HepG2 (cell line): Measurements from ENCODE around the gene LAMB4. TPM values are rescaled to one million over a fixed set of nuclear protein-coding genes. Genes with fewer than 3 reads are reported as not detected.

ENCODE experiments used
- ATAC-seq: fragments of 200-7000 bp; cut with Tn5 transposase; 3 replicates; pipeline ENCODE4 v1.9.1; 2020; ENCODE audit warnings: mild to moderate bottlenecking, moderate library complexity
- BruUV-seq: library from RNA; stranded (reverse); fragments of 400-500 nt; replicated peaks from 2 replicates; lab custom pipeline; 2021; lab: Mats Ljungman, UMichigan
- CTCF ChIA-PET: fragments of 300-600 bp; formaldehyde crosslinking; extraction: SDS; loops from one replicate; lab custom pipeline; 2021; ENCODE audit warnings: low total read pairs, inconsistent platforms, low intra/inter-chr PET ratio; lab: Yijun Ruan, JAX
- POLR2A ChIA-PET: fragments of 350-600 bp; sonication (Branson Sonifier 250); formaldehyde crosslinking; loops from one replicate; lab custom pipeline; 2020; ENCODE audit warnings: antibody characterized with exemption, inconsistent platforms; lab: Yijun Ruan, JAX
- DNase-seq: peaks from one replicate; pipeline ENCODE4 v3.0.0-alpha.2; 2015; ENCODE audit warnings: low spot score
- FAIRE-seq: peaks from 3 replicates; lab custom pipeline; 2011; peaks lifted over from hg19 to GRCh38; lab: Jason Lieb, UNC
- H2AFZ ChIP-seq: one replicate; pipeline ENCODE4 v1.6.1; 2011; ENCODE audit warnings: low read length, inconsistent platforms
- H3K27ac ChIP-seq: fragments of 300-600 bp; 3 replicates; pipeline ENCODE4 v1.8.0; 2011; ENCODE audit warnings: mixed run types, mild to moderate bottlenecking, mixed read lengths, low read length, inconsistent platforms; ENCODE audit not compliant: insufficient read depth; ENCODE audit errors: extremely low read length
- H3K27me3 ChIP-seq, 2 experiments: fragments of 200-600 bp in 1 of 2; 2 replicates in 1 of 2; 3 replicates in 1 of 2; pipeline versions ENCODE4 v1.6.0 to v1.8.0; 2011; ENCODE audit warnings: low read length in 2 of 2, mild to moderate bottlenecking in 2 of 2, moderate library complexity in 2 of 2, inconsistent platforms in 1 of 2; ENCODE audit not compliant: insufficient read depth in 2 of 2, control insufficient read depth in 1 of 2
- H3K36me3 ChIP-seq, 2 experiments: fragments of 200-600 bp in 1 of 2; replicated peaks in 1 of 2; 2 replicates in 1 of 2; 3 replicates in 1 of 2; pipeline versions ENCODE4 v1.5.1 to v1.8.0; 2011; ENCODE audit warnings: low read length in 2 of 2, inconsistent platforms in 1 of 2; ENCODE audit not compliant: insufficient read depth in 2 of 2, control insufficient read depth in 1 of 2
- H3K4me1 ChIP-seq: 2 replicates; pipeline ENCODE4 v1.5.1; 2012; ENCODE audit warnings: low read length, inconsistent platforms; ENCODE audit not compliant: insufficient read depth
- H3K4me2 ChIP-seq: 2 replicates; pipeline ENCODE4 v1.6.0; 2011; ENCODE audit warnings: low read depth, low read length, inconsistent platforms
- H3K4me3 ChIP-seq, 3 experiments: fragments of 200-600 bp in 1 of 3; sonication (generic), shearing (Covaris generic) in 1 of 3; replicated peaks in 1 of 3; 2 replicates each; pipeline ENCODE4 v1.5.1; 2011 to 2016; ENCODE audit warnings: low read length in 3 of 3, inconsistent platforms in 2 of 3, low read depth in 2 of 3, mild to moderate bottlenecking in 2 of 3, control low read depth in 1 of 3, mixed read lengths in 1 of 3; ENCODE audit not compliant: insufficient read depth in 1 of 3
- H3K79me2 ChIP-seq: one replicate; pipeline ENCODE4 v1.6.1; 2011; ENCODE audit warnings: low read length, inconsistent platforms; ENCODE audit not compliant: insufficient read depth
- H3K9ac ChIP-seq: 2 replicates; pipeline ENCODE4 v1.6.0; 2011; ENCODE audit warnings: mild to moderate bottlenecking, low read depth, low read length, inconsistent platforms; ENCODE audit not compliant: insufficient read depth
- H3K9me3 ChIP-seq: 2 replicates; pipeline ENCODE4 v1.5.1; 2012; ENCODE audit warnings: mild to moderate bottlenecking, low read length
- H4K20me1 ChIP-seq: 2 replicates; pipeline ENCODE4 v1.6.0; 2011; ENCODE audit warnings: inconsistent platforms, mild to moderate bottlenecking, low read length, moderate library complexity; ENCODE audit not compliant: insufficient read depth
- CBX5 ChIP-seq: sonication (generic); formaldehyde crosslinking; IDR thresholded peaks from 2 replicates; pipeline ENCODE4 v1.4.0; 2020; ENCODE audit warnings: missing genetic modification reagents, borderline replicate concordance
- ELF1 ChIP-seq: sonication (generic); formaldehyde crosslinking; IDR thresholded peaks from 2 replicates; pipeline ENCODE4 v1.4.0; 2020; ENCODE audit warnings: missing genetic modification reagents
- HNF4A ChIP-seq: sonication (generic); formaldehyde crosslinking; IDR thresholded peaks from 2 replicates; pipeline ENCODE4 v1.4.0; 2020; ENCODE audit warnings: missing genetic modification reagents
- HOXD1 ChIP-seq: sonication (generic); formaldehyde crosslinking; IDR thresholded peaks from 2 replicates; pipeline ENCODE4 v1.5.0; 2020; ENCODE audit warnings: missing genetic modification reagents
- IRF2 ChIP-seq: IDR thresholded peaks from 2 replicates; pipeline ENCODE4 v1.6.1; 2018; ENCODE audit warnings: missing genetic modification reagents, missing compliant biosample characterization
- JUNB ChIP-seq: sonication (generic); formaldehyde crosslinking; IDR thresholded peaks from 2 replicates; pipeline ENCODE4 v1.8.0; 2022; ENCODE audit warnings: missing genetic modification reagents, mild to moderate bottlenecking, borderline replicate concordance
- KAT8 ChIP-seq: IDR thresholded peaks from 2 replicates; pipeline ENCODE4 v1.6.1; 2016; ENCODE audit warnings: missing genetic modification reagents, missing compliant biosample characterization
- KDM2A ChIP-seq: sonication (generic); formaldehyde crosslinking; IDR thresholded peaks from 2 replicates; pipeline ENCODE4 v1.4.0; 2020; ENCODE audit warnings: low read depth, missing genetic modification reagents, borderline replicate concordance
- KLF6 ChIP-seq: IDR thresholded peaks from 2 replicates; pipeline ENCODE4 v1.8.0; 2016; ENCODE audit warnings: missing biosample characterization, missing genetic modification reagents
- MAF1 ChIP-seq: sonication (generic); formaldehyde crosslinking; IDR thresholded peaks from 2 replicates; pipeline ENCODE4 v1.5.0; 2020; ENCODE audit warnings: missing genetic modification reagents, borderline replicate concordance
- PRPF4 ChIP-seq: fragments of 200-400 bp; formaldehyde crosslinking; IDR thresholded peaks from 2 replicates; pipeline ENCODE4 v1.6.1; 2016; ENCODE audit warnings: low read length, low read depth; ENCODE audit not compliant: poor library complexity, severe bottlenecking
- RORA ChIP-seq: sonication (generic); formaldehyde crosslinking; IDR thresholded peaks from 2 replicates; pipeline ENCODE4 v1.5.0; 2020; ENCODE audit warnings: mild to moderate bottlenecking, missing genetic modification reagents, moderate library complexity
- TOPORS ChIP-seq: sonication (generic); formaldehyde crosslinking; IDR thresholded peaks from 2 replicates; pipeline ENCODE4 v1.8.0; 2023; ENCODE audit warnings: mild to moderate bottlenecking, missing genetic modification reagents
- XRCC5 ChIP-seq: fragments of 200-400 bp; formaldehyde crosslinking; optimal IDR thresholded peaks from 2 replicates; pipeline ENCODE3; 2017; ENCODE audit warnings: mild to moderate bottlenecking, low read length
- ZFAT ChIP-seq: sonication (generic); formaldehyde crosslinking; conservative IDR thresholded peaks from 2 replicates; pipeline ENCODE4 v1.8.1; 2023; ENCODE audit warnings: missing genetic modification reagents, inconsistent platforms
- ZFY ChIP-seq: sonication (generic); formaldehyde crosslinking; IDR thresholded peaks from 2 replicates; pipeline ENCODE4 v1.4.0; 2020; ENCODE audit warnings: missing genetic modification reagents
- ZNF562 ChIP-seq: sonication (generic); formaldehyde crosslinking; IDR thresholded peaks from 2 replicates; pipeline ENCODE4 v1.8.0; 2022; ENCODE audit warnings: missing genetic modification reagents, borderline replicate concordance
- WGBS: methylation state at CpG from one replicate; pipeline ENCODE4 v1.1.6; 2017; ENCODE audit warnings: low lambda C conversion rate; 5-methylcytosine and 5-hydroxymethylcytosine counted together
- in situ Hi-C: cut with HindIII; loops from 2 replicates; pipeline ENCODE4 v1.10.0; 2017; ENCODE audit warnings: low pct_unique_long_range_greater_than_20kb; ENCODE audit not compliant: extremely low pct_ligation_motif_present
- intact Hi-C: fragments of 100-400 bp; cut with micrococcal nuclease; formaldehyde crosslinking; loops from one replicate; pipeline ENCODE4 v1.10.0; 2022; ENCODE audit not compliant: unreplicated experiment
- polyA plus RNA-seq, 8 experiments: library from polyadenylated mRNA; depleted of rRNA in 3 of 8; stranded (reverse) in 7 of 8; unstranded in 1 of 8; fragments of >200 nt; fragmentation: Illumina TruSeq in 4 of 8; extraction: Trizol in 4 of 8; gene quantifications; 2 replicates each; pipeline versions ENCODE4 v1.2.1 to v1.2.3, GENCODE V29; 2011 to 2016; ENCODE audit warnings: low read depth in 4 of 8, missing spikeins in 1 of 8, mixed read lengths in 1 of 8; ENCODE audit not compliant: insufficient read depth in 1 of 8
- total RNA-seq, 5 experiments: library from RNA; depleted of rRNA; stranded (reverse); fragments of >200 nt; fragmentation: Illumina TruSeq; extraction: Trizol; gene quantifications; 2 replicates each; pipeline ENCODE4 v1.2.3, GENCODE V29; 2016; ENCODE audit warnings: low read depth in 1 of 5
- TF ChIP-seq, protein P1 (sequence below): sonication (generic); formaldehyde crosslinking; IDR thresholded peaks from 2 replicates; pipeline ENCODE4 v1.4.0; 2020; ENCODE audit warnings: missing genetic modification reagents
- TF ChIP-seq, protein P2 (sequence below): fragments of 450-650 bp; IDR thresholded peaks from 2 replicates; pipeline ENCODE4 v1.6.1; 2017

Gene LAMB4
- total and polyA plus RNA-seq, 2 of the 13 experiments (the other 11 are each of a cell fraction or from before 2014, with no cell fraction given), result 0.05 TPM; not detected in 1

DNA sequence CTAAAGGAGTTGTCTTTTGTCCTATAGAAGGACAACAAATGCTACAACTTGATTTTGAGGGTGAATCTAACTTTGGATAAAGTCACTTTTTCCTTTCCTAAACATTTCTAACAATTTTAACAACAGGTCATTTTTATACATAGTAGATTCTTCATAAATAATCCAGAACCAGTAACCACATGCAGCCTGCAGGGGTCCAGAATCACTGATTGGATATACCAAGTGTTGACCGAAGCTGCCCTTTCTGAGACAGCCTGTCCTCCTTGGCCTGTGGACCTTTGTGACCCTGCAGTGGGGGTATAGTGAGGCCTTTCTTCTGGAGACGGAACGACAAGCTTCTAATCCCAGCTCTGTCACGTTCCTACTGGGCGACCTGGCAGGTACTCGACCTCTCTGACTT is 34.8 kb upstream of the LAMB4 start:
- BruUV-seq, result no TSS peak
- intact Hi-C loops (no loop called here), in situ Hi-C loops (no loop called here)
- POLR2A ChIA-PET, result no interaction called here
- Histone ChIP-seq H3K4me1 (no peaks in the 10 kb centered on the region), H3K27ac (no peak overlapping the region), H3K4me3 (no peak overlapping the region), H3K9ac (no peak overlapping the region), H3K9me3 (no peaks in the 10 kb centered on the region), H3K36me3 (no peaks in the 10 kb centered on the region), H3K27me3 (no peaks in the 10 kb centered on the region), H2AFZ (no peak overlapping the region)
- peak; percentile 46; the same call in 2 of the 3 replicates for ATAC-seq
- CTCF ChIA-PET, result no interaction called here
- TF ChIP-seq ZNF562 (CRISPR knock-in tag) (no peak), CBX5 (CRISPR knock-in tag) (no peak), IRF2 (CRISPR knock-in tag) (no peak), ZFY (CRISPR knock-in tag) (no peak)
- TF ChIP-seq, protein P1, sequence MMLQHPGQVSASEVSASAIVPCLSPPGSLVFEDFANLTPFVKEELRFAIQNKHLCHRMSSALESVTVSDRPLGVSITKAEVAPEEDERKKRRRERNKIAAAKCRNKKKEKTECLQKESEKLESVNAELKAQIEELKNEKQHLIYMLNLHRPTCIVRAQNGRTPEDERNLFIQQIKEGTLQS (CRISPR knock-in tag), result no peak
- TF ChIP-seq, all 625 proteins: peak for 0
- DNase-seq (no peak), FAIRE-seq (no peak)
- Histone ChIP-seq H3K4me2 (no peak overlapping the region), H3K79me2 (no peaks in the 10 kb centered on the region), H4K20me1 (no peaks in the 10 kb centered on the region)
- WGBS, result 35% methylated on average over 6 of the region's 6 CpGs

DNA sequence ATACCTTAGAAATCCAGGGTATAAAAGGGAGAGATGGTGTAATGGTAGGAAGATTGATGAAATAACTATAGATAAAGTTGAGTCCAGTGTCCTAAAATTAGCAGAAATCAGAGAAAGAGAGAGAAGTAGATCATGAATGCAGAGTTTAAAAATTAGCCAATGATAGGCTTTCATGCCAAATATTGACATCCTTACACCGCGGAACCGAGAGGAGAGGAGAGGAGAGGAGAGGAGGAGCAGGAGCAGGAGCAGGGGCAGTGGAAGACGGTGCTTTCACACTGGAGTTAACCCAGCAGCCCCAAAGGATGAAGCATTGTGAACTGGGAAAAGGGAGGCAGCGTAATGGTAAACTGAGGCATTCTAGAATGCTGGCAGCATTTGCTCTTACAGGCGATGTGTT is 34.2 kb upstream of the LAMB4 start:
- Histone ChIP-seq H3K9ac (no peak overlapping the region), H3K4me1 (no peaks in the 10 kb centered on the region), H3K4me3 (no peak overlapping the region), H3K27me3 (no peaks in the 10 kb centered on the region), H3K9me3 (no peaks in the 10 kb centered on the region), H3K79me2 (no peaks in the 10 kb centered on the region), H3K36me3 (no peaks in the 10 kb centered on the region), H4K20me1 (no peaks in the 10 kb centered on the region), H2AFZ (no peak overlapping the region), H3K4me2 (no peak overlapping the region), H3K27ac (no peak overlapping the region)
- intact Hi-C loops, result no loop called here
- in situ Hi-C loops, result no loop called here
- CTCF ChIA-PET, result no interaction called here
- BruUV-seq, result no TSS peak
- DNase-seq (no peak), FAIRE-seq (no peak), ATAC-seq (no peak; the same call in 2 of the 3 replicates)
- POLR2A ChIA-PET, result no interaction called here
- WGBS, result 15% methylated on average over 6 of the region's 6 CpGs
- TF ChIP-seq ZFAT, result no peak
- no peak for TF ChIP-seq KLF6 (CRISPR knock-in tag)
- TF ChIP-seq ELF1 (CRISPR knock-in tag), result no peak
- TF ChIP-seq MAF1, result no peak
- TF ChIP-seq, protein P2, sequence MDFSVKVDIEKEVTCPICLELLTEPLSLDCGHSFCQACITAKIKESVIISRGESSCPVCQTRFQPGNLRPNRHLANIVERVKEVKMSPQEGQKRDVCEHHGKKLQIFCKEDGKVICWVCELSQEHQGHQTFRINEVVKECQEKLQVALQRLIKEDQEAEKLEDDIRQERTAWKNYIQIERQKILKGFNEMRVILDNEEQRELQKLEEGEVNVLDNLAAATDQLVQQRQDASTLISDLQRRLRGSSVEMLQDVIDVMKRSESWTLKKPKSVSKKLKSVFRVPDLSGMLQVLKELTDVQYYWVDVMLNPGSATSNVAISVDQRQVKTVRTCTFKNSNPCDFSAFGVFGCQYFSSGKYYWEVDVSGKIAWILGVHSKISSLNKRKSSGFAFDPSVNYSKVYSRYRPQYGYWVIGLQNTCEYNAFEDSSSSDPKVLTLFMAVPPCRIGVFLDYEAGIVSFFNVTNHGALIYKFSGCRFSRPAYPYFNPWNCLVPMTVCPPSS, result no peak
- TF ChIP-seq PRPF4, result no peak
- TF ChIP-seq KAT8, result no peak
- no peak for TF ChIP-seq RORA (CRISPR knock-in tag)
- no peak for TF ChIP-seq XRCC5
- TF ChIP-seq KDM2A (CRISPR knock-in tag), result no peak
- no peak for TF ChIP-seq HNF4A
- no peak for TF ChIP-seq JUNB (CRISPR knock-in tag)
- no peak for TF ChIP-seq TOPORS (CRISPR knock-in tag)
- no peak for TF ChIP-seq HOXD1 (CRISPR knock-in tag)
